HG03039 (cell line): ENCODE results near the gene VAPB.

Experiments
- ATAC-seq: cut with Tn5 transposase; IDR thresholded peaks from one replicate; pipeline ENCODE4 v1.9.1; 2021; ENCODE audit warnings: mild to moderate bottlenecking, moderate library complexity; ENCODE audit not compliant: unreplicated experiment

The VAPB gene

GRCh38 chr20:58377766-58378401 lies 11.1 kb upstream of the VAPB start:
- ATAC-seq = no peak

DNA sequence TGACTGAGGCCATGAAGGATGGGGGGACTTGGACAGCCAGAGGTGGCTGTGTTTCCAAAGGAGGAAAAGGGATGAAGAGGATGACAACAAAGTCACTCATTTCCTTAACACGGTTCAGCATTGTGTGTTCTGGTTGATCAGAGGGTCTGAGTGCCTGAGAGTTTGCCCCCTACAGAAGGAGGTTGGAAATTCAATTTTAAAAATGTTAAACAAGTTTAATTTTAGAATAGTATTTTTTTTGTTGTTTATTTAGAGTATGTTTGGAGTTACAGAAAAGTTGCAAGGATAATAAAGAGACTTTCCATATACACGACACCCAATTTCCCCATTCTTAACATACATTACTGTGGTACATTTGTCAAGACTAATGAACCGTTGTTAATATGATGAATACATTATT lies 10.3 kb upstream of the VAPB start:
- ATAC-seq = no peak

DNA sequence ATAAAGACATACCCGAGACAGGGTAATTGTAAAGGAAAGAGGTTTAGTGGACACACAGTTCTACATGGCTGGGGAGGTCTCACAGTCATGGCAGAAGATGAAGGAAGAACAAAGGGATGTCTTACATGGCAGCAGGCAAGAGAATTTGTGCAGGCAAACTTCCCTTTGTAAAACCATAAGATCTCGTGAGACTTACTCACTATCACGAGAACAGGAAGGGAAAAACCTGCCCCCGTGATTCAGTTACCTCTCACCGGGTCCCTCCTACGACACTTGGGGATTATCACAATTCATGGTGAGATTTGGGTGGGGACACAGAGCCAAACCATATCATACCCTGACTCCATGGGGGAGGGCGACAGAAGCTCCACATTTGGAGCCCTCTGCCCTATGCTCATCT lies 7.4 kb upstream of the VAPB start:
- no peak for ATAC-seq

DNA sequence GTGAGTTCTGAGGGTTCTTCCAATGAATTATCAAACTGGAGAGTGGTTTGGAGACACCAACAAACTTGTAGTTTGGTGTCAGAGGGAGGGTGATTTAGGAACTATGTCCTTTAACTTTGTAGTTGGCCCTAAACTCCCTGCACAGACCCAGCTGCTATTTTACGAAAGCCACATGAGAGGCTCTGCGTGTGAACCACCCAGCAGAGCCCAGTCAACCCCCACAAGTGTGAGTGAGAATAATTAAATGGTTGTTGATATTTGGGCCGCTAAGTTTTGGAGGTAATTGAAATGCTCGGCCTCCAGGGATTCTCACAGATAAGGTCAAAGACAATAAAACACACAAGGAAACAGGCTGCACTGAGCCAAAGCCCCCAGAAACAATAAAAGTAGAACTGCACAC lies 6.9 kb upstream of the VAPB start:
- no peak for ATAC-seq

- ATAC-seq = no peak
Observed at GRCh38 chr20:58384821-58385220, 4.2 kb upstream of the VAPB start.

DNA sequence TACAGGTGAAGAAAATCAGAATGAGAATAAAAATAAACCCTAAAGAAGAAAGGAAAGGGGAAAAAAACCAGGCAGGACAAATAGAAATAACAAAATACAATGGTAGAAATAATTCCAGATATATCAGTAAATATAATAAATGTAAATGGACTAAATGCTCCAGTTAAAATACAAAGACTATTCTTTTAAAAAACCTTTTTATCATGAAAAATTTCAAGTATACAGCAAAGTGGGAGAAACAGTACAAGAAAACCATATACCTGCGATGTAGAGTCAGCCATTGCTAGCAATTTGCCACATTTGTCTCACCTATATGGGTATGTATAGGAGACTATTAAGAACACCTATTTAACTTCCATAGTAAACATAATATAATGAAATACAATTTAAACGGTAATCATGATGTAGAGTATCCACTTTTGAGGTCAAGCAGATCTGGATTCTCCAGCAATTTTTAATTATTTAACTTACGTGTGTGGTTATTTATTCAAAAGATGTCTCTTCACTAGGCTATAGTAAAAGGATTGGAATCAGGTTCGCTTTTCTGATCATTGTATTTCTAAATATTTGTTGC lies 914 bp upstream of the VAPB start:
- no peak for ATAC-seq

GRCh38 chr20:58389324-58389967 lies 417 bp downstream of the VAPB start:
- peak; percentile 22 for ATAC-seq

- ATAC-seq = no peak
Observed at GRCh38 chr20:58389968-58390658, 1.1 kb downstream of the VAPB start.

DNA sequence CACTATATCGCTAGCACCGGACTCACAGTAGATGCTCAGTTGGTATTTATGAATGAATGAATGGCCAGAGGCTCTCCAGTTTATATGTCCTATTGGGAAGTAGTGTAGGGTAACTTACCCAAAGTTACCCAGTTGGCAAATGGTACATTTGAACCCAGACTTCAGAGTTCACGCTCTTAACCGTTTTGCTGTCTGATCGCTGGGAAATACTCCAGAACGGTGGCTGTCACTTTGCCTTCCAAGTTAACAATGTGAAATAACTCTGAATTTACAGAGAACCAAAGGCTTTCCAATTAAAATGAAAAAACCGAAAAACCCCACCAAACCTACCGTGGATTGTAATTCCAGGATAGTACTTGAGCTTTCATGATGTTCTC lies 1.6 kb downstream of the VAPB start:
- ATAC-seq = no peak

- no peak for ATAC-seq
Observed at GRCh38 chr20:58392286-58392685, 3.3 kb downstream of the VAPB start.

DNA sequence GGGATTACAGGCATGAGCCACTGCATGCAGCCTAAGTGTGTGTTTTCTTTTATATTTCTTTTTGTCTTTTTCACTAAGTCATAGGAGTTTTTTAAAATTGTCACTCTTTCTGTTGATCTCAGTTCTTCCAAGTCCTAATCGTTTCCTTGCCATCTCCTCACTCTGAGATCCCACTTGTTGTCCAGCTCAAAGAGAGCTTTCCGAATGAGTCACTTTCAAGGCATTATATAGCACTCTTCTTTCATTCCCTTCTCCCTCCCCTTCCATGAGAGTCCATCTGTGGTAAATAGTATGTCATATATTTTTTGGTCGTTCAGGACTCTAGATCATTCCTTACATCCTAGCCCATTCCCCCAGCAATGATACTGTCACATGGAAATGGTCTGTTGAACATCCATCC lies 4.3 kb downstream of the VAPB start:
- ATAC-seq = no peak

- no peak for ATAC-seq
Observed at GRCh38 chr20:58394801-58395200, 5.8 kb downstream of the VAPB start.

DNA sequence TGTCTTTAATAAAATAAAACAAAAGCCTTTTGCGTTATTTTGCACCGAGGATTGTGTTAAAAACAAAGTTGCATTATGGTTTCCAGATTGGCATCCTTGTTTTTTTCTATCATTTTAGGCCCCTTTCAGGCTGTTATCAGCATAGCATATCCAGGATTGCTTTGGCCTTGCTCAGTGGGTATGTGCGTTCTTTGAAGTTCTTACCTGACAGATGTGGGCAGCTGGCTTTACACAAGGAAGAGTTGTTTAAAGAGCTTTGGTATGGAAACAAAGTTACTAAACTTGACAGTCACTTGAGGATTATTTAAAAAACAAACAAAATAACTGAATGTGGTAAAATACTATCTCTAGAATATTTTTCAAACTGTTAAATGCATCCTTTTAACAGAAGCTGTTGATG lies 6.6 kb downstream of the VAPB start:
- ATAC-seq = no peak

- ATAC-seq = no peak
Observed at GRCh38 chr20:58397429-58397828, 8.4 kb downstream of the VAPB start.

DNA sequence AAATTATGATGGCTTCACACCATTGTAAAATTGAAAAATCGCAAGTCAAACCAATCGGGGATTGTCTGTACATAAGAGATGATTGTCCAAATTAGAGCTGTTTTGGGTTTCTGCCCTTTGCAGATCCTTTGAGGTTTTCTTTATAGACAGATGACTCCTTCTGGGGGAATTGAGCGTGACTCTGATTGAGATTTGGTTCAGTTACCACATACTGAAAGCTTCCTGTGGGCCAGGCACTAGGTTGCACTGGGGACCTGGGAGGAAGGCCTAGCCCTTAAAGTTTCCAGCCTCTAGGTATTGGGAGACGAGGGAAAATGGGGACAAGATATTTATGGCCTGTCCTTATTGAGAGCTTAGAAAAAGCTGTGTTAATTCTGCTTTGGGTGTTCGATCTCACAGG lies 9.2 kb downstream of the VAPB start:
- ATAC-seq = no peak

GRCh38 chr20:58399926-58400325 lies 10.9 kb downstream of the VAPB start:
- no peak for ATAC-seq

DNA sequence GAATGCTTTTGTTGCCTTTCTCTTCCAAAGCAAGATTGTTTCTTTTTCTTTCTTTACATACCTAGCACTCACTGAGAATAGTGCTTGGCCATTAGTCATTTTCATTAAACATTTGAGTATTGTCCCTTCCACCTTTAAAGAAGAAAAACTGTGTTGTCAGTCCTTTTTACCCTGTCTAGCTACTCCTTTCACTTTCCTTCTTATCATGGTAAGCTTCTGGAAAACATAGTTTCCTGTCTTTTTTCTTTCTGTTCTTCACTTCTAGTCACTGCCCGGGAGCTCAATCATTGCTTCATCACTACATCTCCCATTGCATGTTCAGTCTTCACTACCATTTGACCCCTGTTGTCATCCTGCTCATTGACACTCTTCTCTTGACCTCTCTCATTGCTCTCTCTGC lies 12.1 kb downstream of the VAPB start:
- no peak for ATAC-seq

DNA sequence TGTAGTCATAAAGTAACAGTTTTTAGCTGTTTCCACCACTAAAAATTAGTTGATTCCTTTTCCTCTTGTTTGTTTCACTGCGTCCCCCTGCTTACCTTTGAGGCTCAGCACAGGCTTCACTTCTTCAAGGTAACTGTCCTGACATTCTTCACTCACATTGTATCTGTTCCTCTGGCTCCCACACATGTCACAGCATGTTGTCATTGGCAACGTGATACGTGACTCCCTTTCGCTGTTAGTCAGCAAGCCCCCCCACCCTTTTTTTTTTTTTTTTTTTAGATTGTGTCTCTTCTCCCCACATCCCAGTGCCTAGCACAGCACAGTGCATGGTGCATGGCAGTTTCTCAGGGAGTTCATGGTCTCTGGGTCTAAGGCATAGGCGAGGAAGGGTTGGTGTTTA lies 13.3 kb downstream of the VAPB start:
- ATAC-seq = no peak

DNA sequence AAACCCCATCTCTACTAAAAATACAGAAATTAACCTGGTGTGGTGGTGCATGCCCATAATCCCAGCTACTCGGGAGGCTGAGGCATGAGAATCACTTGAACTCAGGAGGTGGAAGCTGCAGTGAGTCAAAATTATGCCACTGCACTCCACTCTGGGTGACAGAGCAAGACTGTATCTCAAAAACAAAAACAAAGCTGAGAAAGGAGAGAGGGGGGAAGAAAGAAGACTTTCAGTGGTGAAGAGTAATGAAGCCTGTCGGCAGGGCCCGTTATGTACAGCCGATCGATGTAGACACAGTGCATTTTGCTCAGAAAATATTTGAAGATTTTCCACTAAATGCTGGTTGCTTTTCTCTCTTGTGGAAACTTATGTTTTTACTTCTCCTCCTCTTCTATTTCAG lies 13.8 kb downstream of the VAPB start:
- ATAC-seq = peak; percentile 56

GRCh38 chr20:58403272-58403671 lies 14.2 kb downstream of the VAPB start:
- peak; percentile 5 for ATAC-seq

DNA sequence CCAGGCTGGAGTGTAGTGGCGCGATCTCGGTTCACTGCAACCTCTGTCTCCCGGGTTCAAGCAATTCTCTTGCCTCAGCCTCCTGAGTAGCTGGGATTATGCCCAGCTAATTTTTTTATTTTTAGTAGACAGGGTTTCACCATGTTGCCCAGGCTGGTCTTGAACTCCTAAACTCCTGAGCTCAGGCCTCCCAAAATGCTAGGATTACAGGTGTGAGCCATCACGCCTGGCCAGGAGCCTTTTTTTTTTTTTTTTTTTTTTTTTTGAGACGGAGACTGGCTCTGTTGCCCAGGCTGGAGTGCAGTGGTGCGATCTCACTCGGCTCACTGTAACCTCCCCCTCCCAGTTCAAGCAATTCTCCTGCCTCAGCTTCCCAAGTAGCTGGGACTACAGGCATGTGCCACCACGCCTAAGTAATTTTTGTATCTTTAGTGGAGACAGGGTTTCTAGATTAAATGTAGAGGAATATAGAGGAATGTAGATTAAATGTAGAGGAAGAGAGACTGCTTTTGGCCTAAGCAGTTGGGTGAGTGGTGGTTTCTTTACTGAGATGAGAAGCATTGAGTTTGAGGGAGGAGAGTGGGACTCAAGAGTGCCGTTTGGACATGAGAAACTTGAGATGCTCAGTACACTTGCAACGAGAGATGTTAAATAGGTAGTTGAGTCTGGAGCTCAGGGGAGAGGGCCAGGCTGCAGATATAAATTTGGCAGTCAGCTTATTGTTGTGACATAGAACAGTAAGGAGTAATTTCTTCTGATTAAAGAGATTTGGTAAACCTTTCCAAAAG lies 16.7 kb downstream of the VAPB start:
- ATAC-seq = no peak
